ENCODE data around the gene HLA-DMA. TPM values are rescaled to one million over a fixed set of nuclear protein-coding genes. Genes with fewer than 3 reads are reported as not detected.

The HLA-DMA gene
- 10 to 100 TPM; 16.3 to 26.0 (median 20.2) TPM for total RNA-seq
- 100 to 1,000 TPM in 1 of 3 donors, 10 to 100 TPM in 2; 19.8 to 131 (median 57.1) TPM for polyA plus RNA-seq

DNA sequence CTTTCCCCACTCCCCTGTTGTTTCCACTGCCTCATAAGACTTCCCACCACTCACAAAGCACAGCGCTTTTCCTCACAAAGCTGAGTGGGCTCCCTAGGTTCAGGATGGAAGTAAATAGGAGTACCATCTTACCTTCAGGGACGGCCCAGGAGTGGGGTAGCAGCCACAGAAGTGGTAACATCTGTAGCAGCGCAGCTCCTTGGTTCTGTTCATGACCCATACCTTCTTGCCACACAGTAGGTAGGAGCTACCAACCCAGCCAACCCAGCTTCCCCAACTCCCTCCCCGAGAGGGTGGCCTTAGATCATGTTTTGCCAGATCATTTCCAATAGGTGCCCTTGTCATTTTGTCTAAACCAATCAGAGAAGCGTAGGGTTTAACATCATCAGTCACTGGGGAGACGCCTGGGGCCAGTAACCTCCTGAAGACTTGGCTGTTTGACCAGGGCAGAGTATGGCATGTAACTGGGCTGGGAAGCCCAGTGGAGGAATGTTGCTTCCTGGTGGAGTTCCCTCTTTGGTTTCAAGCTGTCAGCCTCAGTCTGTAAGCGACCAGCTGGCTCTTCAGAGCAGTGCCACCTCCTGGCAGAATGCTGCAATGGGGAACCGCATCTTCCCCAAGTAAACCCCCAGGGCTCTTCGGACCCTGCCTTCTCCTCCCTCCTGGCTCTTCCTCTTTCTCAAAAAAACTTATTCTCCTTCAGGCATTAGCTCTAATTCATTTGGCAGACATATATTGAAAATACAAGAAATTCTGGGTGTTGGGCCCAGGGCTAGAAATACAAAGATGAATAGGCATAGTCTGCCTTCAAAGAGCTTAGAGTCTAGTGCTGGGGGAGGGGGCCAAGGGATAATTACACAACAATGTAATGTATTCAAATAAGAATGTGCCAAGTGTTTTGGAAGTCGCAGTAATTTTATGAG is at the start of gene HLA-DMA:
Gene HLA-DMA (minus strand): TSS at position 281 of the 923 bp plus-strand sequence. CDS start 61 bp downstream, at position 220.
- 24 to 26% methylated on average over 10 of the region's 10 CpGs for WGBS, 2 donors
- intact Hi-C loops (cut with DNase I): loop anchor here (2.0 kb wide), 1 partner anchor 66 kb away; no protein-coding TSS in a partner anchor
- Histone ChIP-seq H3K27me3 (no peaks in the 10 kb centered on the region), H3K27ac (peak within 1 kb of the TSS; percentile 72 to 83 (median 80)), H3K9me3 (no peaks in the 10 kb centered on the region), H3K4me3 (peak within 1 kb of the TSS in 3 of 4 donors; percentile 1 to 38 (median 31)), H3K4me1 (peaks cover 0 to 12% (median 4%) of the 10 kb centered on the region in 4 donors), H3K36me3 (no peaks in the 10 kb centered on the region)
- peak; percentile 93 for DNase-seq
- TF ChIP-seq POLR2A (IDR thresholded peaks at IDR 0.05) (peak; percentile 31 to 53), POLR2AphosphoS5 (IDR thresholded peaks at IDR 0.05) (peak; percentile 51 to 90 (median 74)), EP300 (IDR thresholded peaks at IDR 0.05) (peak in 1 of 4 donors; percentile 14)
- TF ChIP-seq, protein P1, sequence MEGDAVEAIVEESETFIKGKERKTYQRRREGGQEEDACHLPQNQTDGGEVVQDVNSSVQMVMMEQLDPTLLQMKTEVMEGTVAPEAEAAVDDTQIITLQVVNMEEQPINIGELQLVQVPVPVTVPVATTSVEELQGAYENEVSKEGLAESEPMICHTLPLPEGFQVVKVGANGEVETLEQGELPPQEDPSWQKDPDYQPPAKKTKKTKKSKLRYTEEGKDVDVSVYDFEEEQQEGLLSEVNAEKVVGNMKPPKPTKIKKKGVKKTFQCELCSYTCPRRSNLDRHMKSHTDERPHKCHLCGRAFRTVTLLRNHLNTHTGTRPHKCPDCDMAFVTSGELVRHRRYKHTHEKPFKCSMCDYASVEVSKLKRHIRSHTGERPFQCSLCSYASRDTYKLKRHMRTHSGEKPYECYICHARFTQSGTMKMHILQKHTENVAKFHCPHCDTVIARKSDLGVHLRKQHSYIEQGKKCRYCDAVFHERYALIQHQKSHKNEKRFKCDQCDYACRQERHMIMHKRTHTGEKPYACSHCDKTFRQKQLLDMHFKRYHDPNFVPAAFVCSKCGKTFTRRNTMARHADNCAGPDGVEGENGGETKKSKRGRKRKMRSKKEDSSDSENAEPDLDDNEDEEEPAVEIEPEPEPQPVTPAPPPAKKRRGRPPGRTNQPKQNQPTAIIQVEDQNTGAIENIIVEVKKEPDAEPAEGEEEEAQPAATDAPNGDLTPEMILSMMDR (IDR thresholded peaks at IDR 0.05): peak; percentile 57 to 78 (median 76)

DNA sequence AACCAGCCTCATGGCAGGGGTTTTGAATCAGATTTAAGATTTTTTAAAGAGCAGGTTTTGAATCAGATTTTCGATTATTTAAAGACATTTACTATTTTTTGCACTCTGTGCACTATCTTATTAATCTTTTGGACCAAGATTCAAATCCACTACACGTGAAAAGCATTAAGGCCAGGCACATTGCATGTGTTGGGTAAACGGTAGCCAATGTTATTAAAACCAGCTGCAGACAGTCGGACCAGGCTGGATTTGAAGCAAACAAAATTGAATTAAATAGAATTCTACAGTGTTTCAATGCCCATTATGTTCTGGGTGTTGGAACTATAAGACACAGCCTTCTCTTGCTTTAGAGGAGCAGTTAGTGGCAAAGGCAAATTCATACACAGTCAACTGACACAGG is 48.8 kb upstream of the HLA-DMA start:
- no peaks in the 10 kb centered on the region for H3K9me3 ChIP-seq
- no peak overlapping the region for H3K27ac ChIP-seq
- 82 to 83% methylated on average over 4 of the region's 4 CpGs for WGBS, 2 donors
- H3K27me3 ChIP-seq: peaks cover 0 to 26% (median 0%) of the 10 kb centered on the region in 3 donors
- H3K4me3 ChIP-seq: no peak overlapping the region
- DNase-seq: no peak
- no peaks in the 10 kb centered on the region for H3K4me1 ChIP-seq
- intact Hi-C loops (cut with DNase I): no loop called here
- no peaks in the 10 kb centered on the region for H3K36me3 ChIP-seq
- no peak for TF ChIP-seq EP300 (IDR thresholded peaks at IDR 0.05)
- TF ChIP-seq, protein P1 (IDR thresholded peaks at IDR 0.05): no peak
- TF ChIP-seq POLR2AphosphoS5 (IDR thresholded peaks at IDR 0.05): no peak
- no peak for TF ChIP-seq POLR2A (IDR thresholded peaks at IDR 0.05)

DNA sequence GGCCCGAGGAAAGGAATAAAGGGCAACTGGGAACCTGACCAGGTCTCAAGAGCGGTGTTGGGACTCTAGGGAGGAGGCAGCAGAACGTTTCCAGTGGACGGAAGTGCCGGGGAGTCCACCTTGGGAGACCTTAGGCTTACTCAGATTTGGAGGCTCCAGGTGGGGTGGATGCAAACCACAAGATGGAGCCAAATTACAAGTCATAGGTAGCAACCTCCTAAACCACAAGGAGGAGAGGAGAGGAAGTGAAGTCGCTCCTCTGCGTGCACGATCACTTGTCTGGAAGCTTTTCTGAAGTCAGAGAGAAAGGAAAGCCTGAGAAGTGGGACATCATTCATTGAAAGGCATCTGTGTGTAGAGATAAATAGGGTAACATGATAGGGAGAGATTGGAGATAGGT is 47.2 kb upstream of the HLA-DMA start:
- Histone ChIP-seq H3K36me3 (no peaks in the 10 kb centered on the region), H3K4me1 (no peaks in the 10 kb centered on the region), H3K27me3 (peaks cover 0 to 24% (median 0%) of the 10 kb centered on the region in 3 donors), H3K27ac (no peak overlapping the region), H3K4me3 (no peak overlapping the region), H3K9me3 (no peaks in the 10 kb centered on the region)
- no peak for DNase-seq
- 40 to 72% methylated on average over 8 of the region's 8 CpGs for whole genome bisulfite sequencing, 2 donors
- intact Hi-C loops (cut with DNase I): no loop called here
- TF ChIP-seq POLR2A (IDR thresholded peaks at IDR 0.05) (no peak), EP300 (IDR thresholded peaks at IDR 0.05) (no peak), POLR2AphosphoS5 (IDR thresholded peaks at IDR 0.05) (no peak)
- TF ChIP-seq, protein P1 (IDR thresholded peaks at IDR 0.05): no peak

DNA sequence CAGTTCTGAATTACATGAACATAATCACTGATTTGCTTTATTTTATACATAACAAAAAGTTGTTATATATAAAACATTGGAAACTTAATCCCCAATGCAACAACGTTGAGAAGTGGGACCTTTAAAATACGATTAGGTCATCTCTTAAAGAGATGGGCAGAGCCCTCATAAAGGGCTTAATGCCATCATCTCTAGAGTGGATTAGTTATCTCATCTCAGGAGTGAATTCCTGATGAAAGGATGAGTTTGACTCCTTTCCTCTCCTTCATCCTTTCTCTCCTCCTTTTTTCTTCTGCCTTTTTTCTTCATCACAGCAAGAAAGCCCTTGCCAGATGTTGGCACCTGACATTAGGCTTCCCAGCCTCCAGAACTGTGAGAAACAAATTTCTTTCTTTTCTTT is 42.6 kb upstream of the HLA-DMA start:
- no peak overlapping the region for H3K27ac ChIP-seq
- intact Hi-C loops (cut with DNase I): no loop called here
- no peak overlapping the region for H3K4me3 ChIP-seq
- TF ChIP-seq POLR2AphosphoS5 (IDR thresholded peaks at IDR 0.05) (no peak), EP300 (IDR thresholded peaks at IDR 0.05) (no peak), POLR2A (IDR thresholded peaks at IDR 0.05) (no peak)
- TF ChIP-seq, protein P1 (IDR thresholded peaks at IDR 0.05): no peak
- H3K27me3 ChIP-seq: peaks cover 0 to 12% (median 0%) of the 10 kb centered on the region in 3 donors
- H3K9me3 ChIP-seq: no peaks in the 10 kb centered on the region
- no peaks in the 10 kb centered on the region for H3K4me1 ChIP-seq
- 19 to 49% methylated on average over 2 of the region's 2 CpGs for WGBS, 2 donors
- no peaks in the 10 kb centered on the region for H3K36me3 ChIP-seq
- DNase-seq: no peak

All from sigmoid colon (tissue), 7 donors.